GM23248 (cell line): ENCODE measurements around the gene IQSEC3.

Experiments
- EZH2 ChIP-seq: fragments of 200-600 bp; sonication (generic); IDR thresholded peaks from 2 replicates; pipeline ENCODE4 v1.6.1; 2018; ENCODE audit warnings: antibody characterized with exemption, mild to moderate bottlenecking; ENCODE audit not compliant: insufficient read depth, poor library complexity, severe bottlenecking
- EZH2phosphoT487 ChIP-seq: fragments of 200-600 bp; sonication (generic); IDR thresholded peaks from 2 replicates; pipeline ENCODE4 v1.6.1; 2018; ENCODE audit warnings: antibody characterized with exemption, moderate library complexity, mild to moderate bottlenecking, low read depth; ENCODE audit not compliant: insufficient read depth

GRCh38 chr12:224330-224729 lies 157.8 kb downstream of the IQSEC3 start:
- no peak for TF ChIP-seq EZH2
- TF ChIP-seq EZH2phosphoT487 = no peak
